SKM-1 (cell line): ENCODE measurements around the gene OXT.
"Not testable (repeated sequence)": the region's sequence is repeated elsewhere in the genome, so short reads cannot be mapped to it uniquely, and the experiment has no call there.

Experiments used
- DNase-seq: peaks from one replicate; lab custom pipeline; 2025; ENCODE audit not compliant: unreplicated experiment; lab: John Stamatoyannopoulos, UW

The OXT gene

DNA sequence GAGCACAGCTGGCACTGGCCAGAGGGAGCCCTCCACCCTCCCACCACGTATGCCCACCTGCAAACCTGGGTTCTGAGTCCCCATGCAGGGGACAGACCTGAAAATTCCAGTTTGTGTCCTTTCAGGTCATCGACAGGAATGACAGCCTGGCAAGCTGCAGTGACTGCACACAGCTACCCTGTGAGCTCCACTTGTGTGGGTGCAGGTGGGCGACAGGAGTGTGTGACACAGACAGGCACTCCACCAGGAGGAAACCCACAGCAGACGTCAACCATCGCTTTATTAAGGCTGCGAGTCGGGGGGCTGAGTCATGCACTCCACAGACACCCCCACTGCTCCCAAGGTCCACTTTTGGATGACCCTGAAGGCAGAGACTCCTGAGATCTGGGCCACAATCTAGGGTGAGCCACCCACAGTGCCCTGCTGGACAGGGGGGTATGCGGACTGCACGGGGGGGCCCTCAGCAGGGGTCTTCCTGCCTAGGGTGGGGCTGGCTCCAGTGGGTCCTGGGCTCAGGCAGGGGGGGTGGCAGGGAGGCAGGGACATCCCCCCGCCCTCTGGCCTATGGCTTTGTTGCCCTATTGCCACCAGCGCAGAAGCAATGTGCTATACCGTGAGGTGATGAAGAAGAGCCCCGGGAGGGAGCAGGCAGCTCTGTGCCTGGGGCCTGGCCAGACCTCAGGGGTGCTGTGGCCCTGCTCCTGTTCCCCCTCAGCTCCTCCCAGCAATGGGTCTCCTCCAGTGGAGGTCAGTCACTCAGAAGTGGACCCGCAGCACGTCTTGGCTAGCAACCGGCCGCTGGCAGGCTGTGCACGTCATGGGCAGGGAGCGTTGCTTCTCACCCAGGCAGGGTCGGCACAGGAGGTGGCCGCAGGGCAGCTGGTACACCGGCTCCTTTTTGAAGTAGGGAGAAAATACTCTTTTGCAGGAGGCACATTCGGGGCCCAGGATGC, 38.2 kb downstream of the OXT start:
- no peak for DNase-seq

DNA sequence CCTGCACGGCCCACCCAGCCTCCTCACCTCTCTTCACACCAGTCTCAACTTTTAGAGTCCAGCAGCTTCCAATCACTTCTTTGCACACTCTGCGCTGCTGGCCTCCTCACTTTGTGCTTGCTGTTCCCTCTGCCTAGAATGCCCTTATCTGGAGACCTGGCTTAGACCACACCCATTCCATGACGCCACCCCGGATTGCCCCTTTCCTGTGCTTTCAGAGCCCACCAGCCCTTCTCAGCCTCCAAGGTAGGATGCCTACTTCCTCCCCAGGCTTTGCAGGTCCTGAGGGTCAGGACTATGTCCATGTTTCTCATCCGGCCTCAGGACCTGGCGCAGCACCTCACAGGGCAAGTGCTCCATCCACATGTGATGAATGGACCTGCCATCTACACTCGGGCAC, 40.1 kb downstream of the OXT start:
- DNase-seq, result no peak

DNA sequence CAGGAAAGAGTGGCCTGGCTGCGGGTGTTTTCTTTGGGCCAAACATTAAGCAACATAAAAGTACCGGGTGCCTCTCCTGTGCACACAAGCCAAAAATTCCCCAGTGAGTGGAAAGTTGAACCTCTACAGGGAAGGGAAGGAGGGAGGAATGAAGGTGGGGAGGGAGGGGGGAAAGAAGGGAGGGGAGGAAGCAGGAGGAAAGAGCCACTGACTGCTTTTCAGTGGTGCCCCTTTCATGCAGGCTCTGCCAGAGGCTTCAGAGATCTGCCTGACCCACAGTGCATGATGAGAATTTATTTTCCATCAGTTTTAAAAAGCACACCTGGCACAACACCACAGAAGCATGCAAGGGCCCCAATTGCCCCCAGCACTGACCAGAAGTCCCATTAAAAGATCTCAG, 40.6 kb downstream of the OXT start:
- DNase-seq, result no peak

DNA sequence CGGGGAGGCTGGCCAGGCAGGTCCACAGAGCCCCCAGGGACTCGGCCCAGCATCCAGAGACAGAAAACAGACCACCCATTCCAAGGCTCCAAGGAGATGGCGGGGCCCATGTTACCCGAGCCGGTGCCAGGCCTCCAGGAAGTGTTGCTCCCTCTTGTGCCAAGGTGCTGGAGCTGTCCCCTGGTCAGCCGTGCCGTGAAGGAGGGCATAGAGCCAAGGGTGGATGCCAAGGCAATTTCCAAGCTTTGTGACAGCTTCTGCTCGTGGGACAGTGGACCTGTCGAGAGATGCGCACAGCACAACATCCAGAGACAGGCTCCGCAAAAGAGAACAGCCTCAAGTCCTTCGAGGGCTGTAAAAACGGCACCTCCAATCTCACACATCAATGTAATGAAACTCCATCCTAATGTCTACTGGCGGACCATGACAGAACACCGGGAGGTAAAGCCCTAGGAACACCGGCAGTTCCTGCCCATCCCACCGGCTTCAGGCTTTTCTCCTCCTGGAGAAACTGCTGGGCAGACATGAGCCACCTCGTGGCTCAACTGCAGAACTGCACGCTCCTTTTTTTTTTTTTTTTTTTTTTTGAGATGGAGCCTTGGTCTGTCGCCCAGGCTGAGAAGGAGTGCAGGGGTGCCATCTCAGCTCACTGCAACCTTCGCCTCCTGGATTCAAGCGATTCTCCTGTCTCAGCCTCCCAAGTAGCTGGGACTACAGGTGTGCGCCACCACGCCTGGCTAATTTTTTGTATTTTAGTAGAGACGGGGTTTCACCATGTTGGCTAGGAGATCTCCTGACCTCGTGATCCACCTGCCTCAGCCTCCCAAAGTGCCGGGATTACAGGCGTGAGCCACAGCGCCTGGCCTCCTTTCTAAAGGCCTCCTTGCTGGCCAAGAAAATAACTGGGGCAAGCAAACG, 44.0 kb downstream of the OXT start:
- DNase-seq, result no peak

DNA sequence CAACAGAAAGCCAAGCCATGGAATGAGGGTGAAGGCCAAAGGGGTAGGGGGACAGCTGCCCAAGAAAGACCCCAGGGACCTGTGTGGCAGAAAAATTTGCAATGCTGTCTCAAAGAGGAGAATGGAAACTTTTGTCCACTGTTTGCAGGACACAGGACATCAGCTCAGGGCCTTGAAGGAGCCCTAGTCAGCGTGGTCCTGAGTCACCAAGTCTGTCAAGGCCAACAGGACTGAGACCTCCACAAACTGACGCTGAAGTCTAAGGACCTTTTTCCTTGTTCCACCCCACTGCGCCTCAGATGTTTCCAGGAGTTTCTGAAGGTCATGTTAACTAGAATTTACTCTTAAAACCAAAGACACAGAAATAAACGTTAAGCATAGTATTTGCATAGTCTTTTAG, 44.9 kb downstream of the OXT start:
- DNase-seq, result no peak

DNA sequence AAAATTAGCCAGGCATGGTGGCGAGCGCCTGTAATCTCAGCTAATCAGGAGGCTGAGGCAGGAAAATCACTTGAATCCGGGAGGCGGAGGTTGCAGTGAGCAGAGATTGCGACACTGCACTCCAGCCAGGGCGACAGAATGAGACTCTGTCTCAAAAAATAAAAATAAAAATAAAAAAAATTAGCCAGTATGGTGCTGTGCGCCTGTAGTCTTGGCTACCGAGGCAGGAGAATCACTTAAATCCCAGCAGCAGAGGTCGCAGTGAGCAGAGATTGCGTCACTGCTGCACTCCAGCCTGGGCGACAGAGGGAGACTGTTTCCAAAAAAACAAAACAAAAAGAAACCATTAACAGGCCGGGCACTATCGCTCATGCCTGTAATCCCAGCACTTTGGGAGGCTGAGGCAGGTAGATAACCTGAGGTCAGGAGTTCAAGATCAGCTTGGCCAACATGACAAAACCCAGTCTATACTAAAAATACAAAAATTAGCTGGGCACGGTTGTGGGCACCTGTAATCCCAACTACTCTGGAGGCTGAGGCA, 46.5 kb downstream of the OXT start:
- not testable (repeated sequence) for DNase-seq

DNA sequence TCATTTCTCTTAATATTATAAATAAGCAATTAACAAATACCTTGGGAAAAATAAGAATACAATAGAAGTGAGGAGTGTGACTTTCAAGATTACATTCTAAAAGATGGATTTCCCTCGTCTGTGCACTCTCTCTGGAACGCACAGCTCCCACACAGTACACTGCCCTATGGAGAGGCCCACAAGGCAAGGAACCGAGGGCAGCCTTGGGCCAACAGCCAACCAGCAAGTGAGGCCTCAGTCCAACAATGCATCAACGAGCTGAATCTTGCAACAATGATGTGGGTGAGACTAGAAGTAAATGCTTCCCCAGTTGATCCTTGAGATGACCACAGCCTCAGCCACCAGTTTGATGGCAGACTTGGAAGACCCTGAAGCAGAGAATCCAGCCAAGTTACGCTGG, 47.6 kb downstream of the OXT start:
- DNase-seq, result no peak

DNA sequence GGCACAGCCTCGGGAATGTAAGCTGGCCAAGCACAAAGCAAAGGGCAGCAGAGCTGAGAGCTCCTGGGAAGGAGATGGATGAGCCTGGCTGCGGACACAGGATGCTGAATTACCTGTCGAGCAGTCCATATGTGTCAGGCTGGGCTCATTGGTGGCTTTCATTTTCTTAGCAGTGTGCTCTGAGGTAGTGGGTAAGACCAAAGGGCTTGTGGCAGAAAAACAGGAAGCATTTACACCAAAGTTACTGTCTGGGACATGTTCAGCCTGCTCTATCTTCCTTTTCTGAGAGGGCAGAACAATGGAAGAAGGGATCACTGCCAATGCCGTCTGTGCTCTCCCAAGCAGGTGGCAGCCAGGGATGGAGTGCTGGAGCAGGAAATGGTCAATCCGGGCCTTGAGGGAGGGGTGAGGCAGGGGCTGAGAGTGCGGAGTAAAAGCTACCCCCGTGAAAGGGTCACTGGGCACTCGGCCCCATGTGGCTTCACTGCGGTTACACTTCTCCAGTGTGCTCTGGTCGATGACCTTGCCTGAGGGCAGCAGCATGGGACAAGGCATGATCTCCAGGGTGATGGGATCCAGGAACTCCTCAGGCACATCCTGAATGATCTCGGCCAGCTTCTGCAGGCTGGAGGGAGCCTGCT, 50.0 kb downstream of the OXT start:
- DNase-seq, result no peak
